NCI-H128 (cell line): ENCODE results near the gene FBXO48.

Experiments
- DNase-seq: peaks from one replicate; lab custom pipeline; 2025; ENCODE audit not compliant: unreplicated experiment; lab: John Stamatoyannopoulos, UW

FBXO48 gene

GRCh38 chr2:68414876-68415275, 52.2 kb downstream of the FBXO48 start:
- DNase-seq, result no peak

- no peak for DNase-seq
Measured at GRCh38 chr2:68414452-68414851, 52.6 kb downstream of the FBXO48 start.

- DNase-seq, result no peak
Measured at GRCh38 chr2:68413466-68413865, 53.6 kb downstream of the FBXO48 start.

- no peak for DNase-seq
Measured at GRCh38 chr2:68412127-68412819, 54.8 kb downstream of the FBXO48 start.

GRCh38 chr2:68411397-68412126, 55.5 kb downstream of the FBXO48 start:
- no peak for DNase-seq
